HAP-1 (cell line): ENCODE data around the gene SAMD11.
A peak's percentile ranks its signal among the peaks of the same experiment; 100 is the strongest.

Experiments used
- DNase-seq, 2 experiments: peaks; one replicate each; pipeline ENCODE4 v3.0.0-alpha.2; 2016 to 2020; ENCODE audit warnings: low spot score in 2 of 2
- H3K27me3 ChIP-seq: fragments of 250-450 bp; sonication (Bioruptor Pico); 2 replicates; pipeline ENCODE4 v1.5.1; 2020; ENCODE audit warnings: low read depth, mild to moderate bottlenecking, moderate library complexity
- H3K36me3 ChIP-seq: fragments of 250-450 bp; sonication (Bioruptor Pico); replicated peaks from 2 replicates; pipeline ENCODE4 v1.5.1; 2020; ENCODE audit warnings: mild to moderate bottlenecking
- H3K4me1 ChIP-seq: fragments of 250-450 bp; sonication (Bioruptor Pico); 2 replicates; pipeline ENCODE4 v1.5.1; 2020; ENCODE audit warnings: mild to moderate bottlenecking
- H3K4me3 ChIP-seq: fragments of 250-450 bp; sonication (Bioruptor Pico); 2 replicates; pipeline ENCODE4 v1.5.1; 2020; ENCODE audit warnings: mild to moderate bottlenecking, moderate library complexity
- H3K9me3 ChIP-seq: fragments of 250-450 bp; sonication (Bioruptor Pico); 2 replicates; pipeline ENCODE4 v1.5.1; 2020; ENCODE audit warnings: mild to moderate bottlenecking, moderate library complexity
- in situ Hi-C: fragments of 300-500 bp; cut with MboI; formaldehyde crosslinking; loops from 3 replicates; pipeline ENCODE4 v1.14.3; 2020; ENCODE audit warnings: low sequenced_read_pairs, inconsistent platforms, mixed read lengths

Gene SAMD11

DNA sequence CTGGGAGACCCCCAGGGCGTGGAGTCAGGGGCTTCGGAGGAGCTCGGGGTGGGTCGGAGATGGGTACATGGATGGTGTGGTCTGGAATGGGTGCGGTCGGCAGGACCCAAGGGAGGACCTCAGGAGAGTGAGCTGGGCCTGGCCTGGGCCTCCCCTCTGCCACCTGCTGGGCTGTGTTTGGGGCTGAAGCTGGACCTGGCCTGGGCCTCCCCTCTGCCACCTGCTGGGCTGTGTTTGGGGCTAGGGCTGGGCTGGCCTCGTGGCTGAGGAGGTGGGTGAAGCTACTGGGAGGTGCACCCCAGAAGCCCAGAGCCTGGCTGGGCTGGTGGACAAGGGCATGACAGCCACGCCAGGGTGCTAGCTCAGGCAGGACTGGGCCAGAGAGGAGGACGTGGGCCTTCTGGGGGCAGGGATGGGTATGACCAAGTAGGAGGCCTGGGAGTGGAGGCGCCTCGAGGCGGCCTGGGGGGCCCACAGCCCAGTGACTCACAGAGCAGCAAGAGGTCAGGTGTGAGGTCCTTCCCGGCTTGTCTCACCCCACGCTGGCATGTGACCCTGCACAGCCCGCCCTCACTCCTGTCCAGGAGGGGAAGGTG, 14.5 kb downstream of the SAMD11 start:
- H3K4me1 ChIP-seq: peaks cover 31% of the 10 kb centered on the region
- H3K36me3 ChIP-seq: no peaks in the 10 kb centered on the region
- H3K4me3 ChIP-seq: no peak overlapping the region
- peak in 1 of 2 experiments; percentile 49 for DNase-seq
- H3K27me3 ChIP-seq: no peaks in the 10 kb centered on the region
- no peaks in the 10 kb centered on the region for H3K9me3 ChIP-seq
- in situ Hi-C loops: no loop called here

DNA sequence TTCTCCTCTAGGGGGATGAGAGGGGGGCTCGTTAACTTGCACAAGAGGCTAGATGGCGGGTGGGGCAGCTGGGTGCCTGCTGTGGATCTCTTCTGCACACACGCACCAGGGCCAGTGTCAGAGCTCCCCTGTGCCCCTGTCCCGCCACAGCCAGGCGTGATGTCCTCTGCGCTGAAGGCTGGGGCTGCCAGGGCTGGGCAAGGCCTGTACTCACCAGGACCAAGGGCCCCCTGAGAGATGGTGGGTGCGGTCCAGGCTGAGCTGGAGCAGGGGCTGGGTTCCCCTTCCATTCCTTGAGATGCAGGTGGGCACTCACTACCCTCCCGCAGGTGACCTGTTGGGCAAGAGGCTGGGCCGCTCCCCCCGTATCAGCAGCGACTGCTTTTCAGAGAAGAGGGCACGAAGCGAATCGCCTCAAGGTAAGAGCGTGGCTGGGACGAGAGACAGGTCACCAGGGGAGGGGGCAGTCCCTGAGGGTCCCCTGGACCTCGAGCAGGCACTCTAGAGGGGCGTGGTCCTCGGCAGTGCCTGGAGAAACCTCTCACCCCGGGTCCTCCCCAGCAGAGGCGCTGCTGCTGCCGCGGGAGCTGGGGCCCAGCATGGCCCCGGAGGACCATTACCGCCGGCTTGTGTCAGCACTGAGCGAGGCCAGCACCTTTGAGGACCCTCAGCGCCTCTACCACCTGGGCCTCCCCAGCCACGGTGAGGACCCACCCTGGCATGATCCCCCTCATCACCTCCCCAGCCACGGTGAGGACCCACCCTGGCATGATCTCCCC, 15.2 kb downstream of the SAMD11 start:
- in situ Hi-C loops: no loop called here
- no peak for DNase-seq
- Histone ChIP-seq H3K9me3 (no peaks in the 10 kb centered on the region), H3K36me3 (peaks cover 3% of the 10 kb centered on the region; the same call in 1 of the 2 replicates), H3K27me3 (no peaks in the 10 kb centered on the region), H3K4me3 (no peak overlapping the region), H3K4me1 (peaks cover 31% of the 10 kb centered on the region)

DNA sequence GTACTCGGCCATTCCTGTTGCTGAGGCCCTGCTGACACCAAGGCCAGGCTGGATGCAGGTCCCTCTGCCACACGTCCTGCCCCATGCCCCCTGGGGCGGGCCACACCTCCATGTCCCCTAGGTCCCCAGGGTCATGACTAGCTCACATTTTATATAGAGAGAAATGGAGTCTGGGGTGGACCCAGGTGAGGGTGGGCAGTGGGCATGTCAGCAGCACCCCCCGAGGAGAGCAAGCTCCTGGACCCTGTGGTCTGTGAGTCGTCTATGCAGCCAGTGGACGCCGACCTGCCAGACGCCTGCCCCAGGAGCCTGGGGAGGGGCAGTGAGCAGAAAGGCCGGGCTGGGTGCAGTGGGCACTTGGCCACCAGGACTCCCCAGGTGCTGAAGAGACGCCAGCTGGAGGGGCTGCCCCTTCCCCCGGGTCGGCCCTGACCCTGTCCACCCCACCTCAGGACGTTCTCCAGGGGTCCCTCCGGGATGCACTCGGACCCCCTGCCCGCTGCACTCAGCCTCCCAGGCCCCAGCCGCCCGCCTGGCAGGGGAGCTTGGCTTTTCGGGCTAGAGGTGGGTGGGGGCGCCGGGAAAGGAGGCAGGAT, 15.9 kb downstream of the SAMD11 start:
- no peak for DNase-seq
- Histone ChIP-seq H3K36me3 (peaks cover 9% of the 10 kb centered on the region), H3K4me3 (no peak overlapping the region), H3K4me1 (peaks cover 31% of the 10 kb centered on the region), H3K27me3 (no peaks in the 10 kb centered on the region), H3K9me3 (no peaks in the 10 kb centered on the region)
- in situ Hi-C loops: no loop called here

DNA sequence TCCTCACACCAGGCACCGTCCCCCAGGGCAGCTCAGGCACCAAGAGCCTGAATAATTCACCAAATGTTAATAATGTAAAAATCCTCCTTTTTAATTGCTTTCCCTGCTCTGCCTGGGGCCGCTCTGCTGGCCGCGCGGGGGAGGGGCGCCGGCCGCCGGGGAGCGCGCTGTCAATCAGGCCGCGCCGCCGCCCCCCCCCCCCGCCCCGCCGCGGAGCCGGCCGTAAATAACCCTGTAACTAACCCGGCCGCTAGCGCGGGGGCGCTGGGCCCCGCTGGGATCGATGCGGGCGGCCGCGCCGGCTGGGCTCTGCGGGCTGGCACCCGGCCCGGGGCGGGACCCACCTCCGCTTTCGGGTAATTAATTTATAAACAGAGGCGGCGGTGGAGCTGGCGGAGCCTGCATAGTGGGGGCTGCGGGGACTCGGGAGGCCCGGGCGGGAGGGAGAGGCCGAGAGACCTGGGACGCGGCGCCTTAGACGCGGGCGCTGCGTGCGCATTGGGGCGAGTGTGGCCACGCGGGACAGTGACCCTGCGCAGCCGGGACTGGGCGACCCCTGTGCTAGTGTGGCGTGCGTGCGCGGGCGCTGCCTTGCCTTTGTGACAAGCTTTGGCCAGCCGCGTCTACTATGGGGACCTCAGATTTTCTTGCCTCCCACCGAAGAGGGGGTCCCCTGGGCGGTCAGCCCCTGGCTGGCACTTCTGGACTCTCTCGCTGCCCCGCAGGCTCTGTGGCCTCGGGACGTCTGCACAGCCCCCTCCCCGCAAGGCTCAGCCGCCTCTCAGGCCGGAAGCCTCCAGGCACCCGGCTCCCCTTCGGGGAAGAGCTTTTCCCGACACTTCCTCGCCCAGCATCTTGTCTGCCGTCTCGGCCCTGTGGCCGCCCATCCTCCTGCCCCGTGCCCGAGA, 16.6 kb downstream of the SAMD11 start:
- in situ Hi-C loops: no loop called here
- H3K36me3 ChIP-seq: peaks cover 16% of the 10 kb centered on the region
- no peaks in the 10 kb centered on the region for H3K27me3 ChIP-seq
- peak; percentile 63 to 79 for DNase-seq
- H3K4me3 ChIP-seq: peak overlapping the region; percentile 24
- peaks cover 29% of the 10 kb centered on the region for H3K4me1 ChIP-seq
- no peaks in the 10 kb centered on the region for H3K9me3 ChIP-seq

DNA sequence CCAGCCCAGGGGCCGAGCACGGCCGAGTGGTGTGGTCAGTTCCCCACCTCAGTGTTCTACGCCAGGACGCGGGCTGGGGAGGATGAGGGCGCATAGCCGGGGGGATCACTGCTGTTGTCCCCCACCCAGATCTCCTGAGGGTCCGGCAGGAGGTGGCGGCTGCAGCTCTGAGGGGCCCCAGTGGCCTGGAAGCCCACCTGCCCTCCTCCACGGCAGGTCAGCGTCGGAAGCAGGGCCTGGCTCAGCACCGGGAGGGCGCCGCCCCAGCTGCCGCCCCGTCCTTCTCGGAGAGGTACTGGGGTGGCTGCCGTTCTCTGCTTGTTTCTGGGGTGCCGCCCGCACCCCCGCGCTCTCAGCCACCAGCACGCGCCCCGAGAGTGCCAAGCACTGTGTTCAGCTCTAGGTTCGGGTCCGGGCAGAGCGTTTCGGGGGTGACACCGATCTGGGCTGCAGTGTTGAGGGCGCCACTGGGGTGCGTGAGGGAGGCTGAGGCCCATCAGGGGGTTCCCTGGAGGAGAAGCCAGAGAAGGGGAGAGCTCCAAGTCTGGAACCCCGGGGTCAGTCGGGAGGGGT, 17.4 kb downstream of the SAMD11 start:
- Histone ChIP-seq H3K4me1 (peaks cover 22% of the 10 kb centered on the region), H3K9me3 (no peaks in the 10 kb centered on the region)
- no peak for DNase-seq

DNA sequence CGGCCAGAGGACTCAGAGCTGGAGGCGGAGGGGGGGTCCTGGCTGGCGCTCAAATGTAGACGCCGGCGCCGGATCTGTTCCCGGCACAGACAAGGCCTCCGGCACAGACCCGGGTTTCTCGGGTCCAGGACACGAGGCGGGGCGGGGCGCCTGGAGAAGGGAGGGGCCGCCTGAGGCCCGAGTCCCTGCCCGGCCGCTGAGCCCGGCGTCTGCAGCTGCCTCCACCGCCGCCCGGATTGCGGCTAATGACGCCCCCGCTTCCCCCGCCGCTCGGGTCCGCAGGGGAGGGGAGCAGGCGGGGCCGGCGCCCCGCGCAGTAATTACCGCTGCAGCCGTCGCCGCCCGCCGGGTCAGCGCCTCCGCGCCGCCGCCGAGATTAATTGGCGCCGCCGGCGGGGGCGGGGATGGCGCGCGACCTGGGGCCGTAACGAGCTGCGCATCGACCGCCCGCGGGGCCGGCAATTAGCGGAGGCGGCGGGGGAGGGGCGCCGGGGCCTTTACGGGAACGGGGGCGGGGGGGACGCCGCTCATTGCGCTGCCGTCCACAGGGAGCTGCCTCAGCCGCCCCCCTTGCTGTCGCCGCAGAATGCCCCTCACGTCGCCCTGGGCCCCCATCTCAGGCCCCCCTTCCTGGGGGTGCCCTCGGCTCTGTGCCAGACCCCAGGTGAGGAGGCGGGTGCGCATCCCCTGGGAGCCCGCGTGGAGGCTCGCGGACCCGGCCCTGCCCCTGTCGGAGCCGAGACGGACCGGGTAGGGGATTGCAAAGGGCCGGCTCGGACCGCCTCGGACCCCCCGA, 18.1 kb downstream of the SAMD11 start:
- H3K4me3 ChIP-seq: peak overlapping the region; percentile 37
- H3K4me1 ChIP-seq: peaks cover 22% of the 10 kb centered on the region
- peak; percentile 72 to 85 for DNase-seq
- H3K36me3 ChIP-seq: peaks cover 31% of the 10 kb centered on the region
- in situ Hi-C loops: no loop called here
- no peaks in the 10 kb centered on the region for H3K27me3 ChIP-seq
- H3K9me3 ChIP-seq: no peaks in the 10 kb centered on the region

More for the DNA sequence above, 17.4 kb downstream of the SAMD11 start:
- in situ Hi-C loops: no loop called here
- Histone ChIP-seq H3K27me3 (no peaks in the 10 kb centered on the region), H3K4me3 (peak overlapping the region; percentile 24), H3K36me3 (peaks cover 24% of the 10 kb centered on the region)

DNA sequence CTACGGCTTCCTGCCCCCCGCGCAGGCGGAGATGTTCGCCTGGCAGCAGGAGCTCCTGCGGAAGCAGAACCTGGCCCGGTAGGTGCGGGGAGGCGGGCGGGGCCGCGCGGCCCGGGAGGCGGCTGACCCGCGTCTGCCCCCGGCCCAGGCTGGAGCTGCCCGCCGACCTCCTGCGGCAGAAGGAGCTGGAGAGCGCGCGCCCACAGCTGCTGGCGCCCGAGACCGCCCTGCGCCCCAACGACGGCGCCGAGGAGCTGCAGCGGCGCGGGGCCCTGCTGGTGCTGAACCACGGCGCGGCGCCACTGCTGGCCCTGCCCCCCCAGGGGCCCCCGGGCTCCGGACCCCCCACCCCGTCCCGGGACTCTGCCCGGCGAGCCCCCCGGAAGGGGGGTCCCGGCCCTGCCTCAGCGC, 18.7 kb downstream of the SAMD11 start:
- Histone ChIP-seq H3K4me1 (peaks cover 22% of the 10 kb centered on the region), H3K36me3 (peaks cover 37% of the 10 kb centered on the region), H3K27me3 (no peaks in the 10 kb centered on the region), H3K4me3 (peak overlapping the region; percentile 37), H3K9me3 (no peaks in the 10 kb centered on the region)
- in situ Hi-C loops: no loop called here
- DNase-seq: peak in 1 of 2 experiments; percentile 51

DNA sequence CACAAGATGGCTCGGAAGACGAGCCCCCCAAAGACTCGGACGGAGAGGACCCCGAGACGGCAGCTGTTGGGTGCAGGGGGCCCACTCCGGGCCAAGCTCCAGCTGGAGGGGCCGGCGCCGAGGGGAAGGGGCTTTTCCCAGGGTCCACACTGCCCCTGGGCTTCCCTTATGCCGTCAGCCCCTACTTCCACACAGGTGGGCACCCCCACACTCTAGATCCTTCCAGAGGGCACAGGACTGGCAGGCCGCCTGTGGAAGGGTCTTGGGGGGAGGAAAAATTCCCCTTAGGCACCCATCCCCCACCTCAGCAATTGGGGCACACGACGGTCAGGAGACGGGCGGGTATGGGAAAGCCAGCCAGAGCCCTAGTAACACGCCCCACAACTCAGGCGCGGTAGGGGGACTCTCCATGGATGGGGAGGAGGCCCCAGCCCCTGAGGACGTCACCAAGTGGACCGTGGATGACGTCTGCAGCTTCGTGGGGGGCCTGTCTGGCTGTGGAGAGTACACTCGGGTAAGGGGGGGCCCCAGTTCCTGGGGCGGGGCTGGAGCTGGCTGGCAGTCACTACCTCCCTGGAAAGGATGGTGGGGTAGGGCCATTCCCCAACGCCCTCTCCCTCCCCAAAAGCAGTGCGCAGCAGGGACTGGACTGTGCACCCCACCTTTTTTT, 19.3 kb downstream of the SAMD11 start:
- H3K36me3 ChIP-seq: peaks cover 43% of the 10 kb centered on the region
- in situ Hi-C loops: no loop called here
- peaks cover 22% of the 10 kb centered on the region for H3K4me1 ChIP-seq
- no peaks in the 10 kb centered on the region for H3K9me3 ChIP-seq
- no peaks in the 10 kb centered on the region for H3K27me3 ChIP-seq
- H3K4me3 ChIP-seq: peak overlapping the region; percentile 15
- peak in 1 of 2 experiments; percentile 36 for DNase-seq

DNA sequence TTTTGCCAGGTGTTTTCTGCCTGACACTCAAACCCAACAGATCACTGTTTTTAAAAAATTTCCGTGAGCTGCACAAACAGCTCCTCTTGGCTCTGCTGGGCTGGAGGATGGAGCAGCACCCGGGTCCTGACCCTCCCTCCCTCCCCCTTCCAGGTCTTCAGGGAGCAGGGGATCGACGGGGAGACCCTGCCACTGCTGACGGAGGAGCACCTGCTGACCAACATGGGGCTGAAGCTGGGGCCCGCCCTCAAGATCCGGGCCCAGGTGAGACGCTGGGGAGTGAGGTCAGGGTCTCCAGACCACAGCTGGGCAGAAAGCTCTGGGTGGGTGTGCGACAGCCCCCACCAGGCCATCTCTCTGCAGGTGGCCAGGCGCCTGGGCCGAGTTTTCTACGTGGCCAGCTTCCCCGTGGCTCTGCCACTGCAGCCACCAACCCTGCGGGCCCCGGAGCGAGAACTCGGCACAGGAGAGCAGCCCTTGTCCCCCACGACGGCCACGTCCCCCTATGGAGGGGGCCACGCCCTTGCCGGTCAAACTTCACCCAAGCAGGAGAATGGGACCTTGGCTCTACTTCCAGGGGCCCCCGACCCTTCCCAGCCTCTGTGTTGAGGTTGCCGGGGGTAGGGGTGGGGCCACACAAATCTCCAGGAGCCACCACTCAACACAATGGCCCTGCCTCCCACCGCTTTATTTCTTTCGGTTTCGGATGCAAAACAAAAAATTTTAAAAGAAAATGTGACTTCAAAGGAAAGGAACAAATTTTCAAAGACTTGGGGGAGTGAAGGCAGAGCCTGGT, 20.0 kb downstream of the SAMD11 start:
- Histone ChIP-seq H3K4me3 (no peak overlapping the region), H3K9me3 (no peaks in the 10 kb centered on the region), H3K36me3 (peaks cover 47% of the 10 kb centered on the region), H3K4me1 (peaks cover 22% of the 10 kb centered on the region), H3K27me3 (no peaks in the 10 kb centered on the region)
- in situ Hi-C loops: no loop called here
- no peak for DNase-seq

DNA sequence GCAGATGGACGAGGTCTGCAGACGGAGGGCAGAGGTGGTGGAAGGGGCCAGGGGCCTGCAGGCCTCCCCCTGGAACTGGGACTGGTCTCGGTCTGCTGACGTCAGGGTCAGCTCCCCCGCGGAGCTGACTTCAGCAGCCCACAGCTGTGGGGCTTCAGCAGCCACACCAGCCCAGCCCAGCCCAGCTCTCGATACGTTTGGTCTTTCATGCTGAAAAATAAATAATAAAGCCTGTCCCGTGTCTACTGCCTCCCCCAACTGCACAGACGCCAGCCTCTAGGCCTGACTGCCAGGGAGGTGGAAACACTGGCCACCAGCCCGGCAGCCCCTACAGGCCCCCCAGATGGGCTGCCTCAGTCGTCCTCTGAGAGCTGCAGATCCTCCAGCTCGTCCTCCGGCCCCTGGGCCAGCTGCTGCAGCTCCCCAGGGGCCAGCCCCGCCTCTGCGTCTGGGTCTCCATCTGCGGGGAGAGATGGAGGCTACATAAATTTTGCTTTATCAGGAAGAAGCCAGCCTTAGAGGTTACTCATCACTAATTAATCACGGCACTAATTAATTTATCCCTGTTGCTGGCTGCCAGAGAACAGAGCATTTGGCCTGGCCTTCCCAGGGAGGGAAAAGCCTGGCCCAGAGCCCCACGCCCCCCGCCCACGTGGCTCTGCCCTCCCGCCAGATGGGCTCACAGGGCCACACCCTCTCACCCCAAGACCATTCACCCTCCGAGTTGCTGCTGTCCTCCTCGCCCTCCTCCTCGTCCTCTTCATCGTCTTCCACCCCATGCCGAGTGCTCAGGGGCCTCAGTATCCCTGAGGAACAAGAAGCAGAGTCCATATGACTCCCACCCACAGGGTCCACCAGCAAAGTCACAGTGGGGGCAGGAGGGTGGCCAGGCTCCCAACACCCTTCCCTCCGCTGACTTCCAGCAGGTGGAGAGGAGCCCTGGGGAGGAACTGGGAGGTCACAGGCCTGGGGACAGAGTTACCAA, 20.9 kb downstream of the SAMD11 start:
- no peaks in the 10 kb centered on the region for H3K27me3 ChIP-seq
- H3K9me3 ChIP-seq: no peaks in the 10 kb centered on the region
- H3K36me3 ChIP-seq: peaks cover 56% of the 10 kb centered on the region
- peaks cover 22% of the 10 kb centered on the region for H3K4me1 ChIP-seq
- H3K4me3 ChIP-seq: no peak overlapping the region
- in situ Hi-C loops: no loop called here
- peak in 1 of 2 experiments; percentile 37 for DNase-seq
